T1000 (cell line): ENCODE results near the gene PCYT1B.
"Not testable (repeated sequence)": the region's sequence is repeated elsewhere in the genome, so short reads cannot be mapped to it uniquely, and the experiment has no call there.

Source experiments
- DNase-seq: peaks from one replicate; lab custom pipeline; 2025; ENCODE audit warnings: mixed read lengths; lab: John Stamatoyannopoulos, UW

Gene PCYT1B

GRCh38 chrX:24647257-24648058 is at the start of gene PCYT1B:
Gene PCYT1B (minus strand): TSS chrX:24647347. CDS start chrX:24647105, 242 bp downstream.
- DNase-seq: no peak

DNA sequence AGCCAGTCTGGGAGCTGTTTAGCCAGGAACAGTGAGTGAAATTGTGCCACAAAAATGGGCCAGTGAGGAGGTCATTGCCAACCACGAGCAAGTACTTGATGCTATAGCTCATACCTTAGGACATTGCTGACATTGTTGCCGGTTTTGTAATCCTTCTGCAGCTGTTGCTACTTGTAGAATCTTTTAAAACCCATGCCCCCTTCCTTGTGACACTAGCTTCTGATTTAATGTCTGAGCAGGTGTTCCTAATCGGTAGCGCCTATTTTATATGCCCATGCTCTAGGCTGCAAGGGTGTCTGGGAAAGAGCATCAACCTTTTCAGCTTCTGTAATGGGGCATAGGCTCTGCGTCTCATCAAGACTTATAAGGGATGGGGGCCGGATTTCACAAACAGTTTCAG is 49.1 kb upstream of the PCYT1B start:
- no peak for DNase-seq

DNA sequence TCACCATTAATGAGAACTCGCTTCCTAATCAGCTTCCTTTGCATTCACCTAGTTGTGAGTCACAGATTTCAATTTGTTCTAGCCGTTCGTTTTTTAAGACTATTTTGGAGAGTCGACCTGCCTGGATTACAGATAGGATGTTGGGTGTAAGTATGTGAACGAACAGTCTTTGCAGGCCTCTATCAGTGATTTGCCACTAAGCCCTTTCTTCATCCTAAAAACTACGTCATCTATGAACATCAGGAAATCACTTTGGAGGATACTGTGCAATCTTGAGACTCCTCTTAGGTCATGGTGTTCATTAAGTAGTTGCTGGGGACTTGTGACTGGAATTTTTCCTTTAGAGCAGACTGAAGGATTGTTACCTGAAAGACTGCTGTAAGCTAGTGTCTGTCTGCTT is 47.7 kb upstream of the PCYT1B start:
- DNase-seq: no peak

- peak; percentile 88 for DNase-seq
Measured at GRCh38 chrX:24693453-24694202, 46.5 kb upstream of the PCYT1B start, which contains the start of gene POLA1. Gene POLA1 (plus strand): TSS chrX:24693918. CDS start chrX:24693962, 44 bp downstream.

DNA sequence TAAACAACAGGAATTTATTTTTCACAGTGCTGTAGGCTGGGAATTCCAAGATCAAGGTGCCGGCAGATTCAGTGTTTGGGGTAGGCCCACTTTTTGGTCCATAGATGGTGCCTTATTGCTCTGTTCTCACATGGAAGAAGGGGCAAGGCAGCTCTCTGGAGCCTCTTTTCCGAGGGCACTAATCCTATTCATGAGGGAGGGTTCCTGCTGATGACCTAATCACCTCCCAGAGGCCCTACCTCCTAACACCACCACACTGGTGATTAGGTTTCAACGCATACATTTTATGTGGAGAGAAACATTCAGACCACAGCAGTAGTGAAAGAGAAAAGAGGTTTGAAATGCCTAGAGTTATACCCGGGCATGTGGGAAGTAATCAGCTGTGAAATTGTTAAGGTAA is 45.2 kb upstream of the PCYT1B start:
- DNase-seq: no peak

DNA sequence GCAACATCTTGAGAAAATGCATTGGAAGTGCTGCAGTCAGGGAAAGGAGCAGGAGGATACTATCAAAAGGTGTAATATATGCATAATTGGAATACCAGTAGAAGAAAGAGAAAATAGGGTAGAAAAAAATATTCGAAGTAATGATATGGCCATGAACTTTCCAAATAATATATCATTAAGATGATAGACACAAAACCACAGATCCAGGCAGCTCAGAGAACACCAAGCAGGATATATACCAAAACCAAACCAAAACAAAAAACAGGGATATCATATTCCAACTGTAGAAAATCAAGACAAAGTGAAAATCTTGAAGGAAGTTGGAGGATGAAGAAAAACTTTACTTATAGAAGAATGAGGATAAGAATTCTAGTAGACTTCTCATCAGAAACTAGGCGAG is 36.9 kb upstream of the PCYT1B start:
- DNase-seq: no peak

GRCh38 chrX:24682739-24683432 is 35.7 kb upstream of the PCYT1B start:
- DNase-seq: no peak

- DNase-seq: no peak
Measured at GRCh38 chrX:24676403-24677024, 29.4 kb upstream of the PCYT1B start.

GRCh38 chrX:24673424-24673823 is 26.3 kb upstream of the PCYT1B start:
- DNase-seq: no peak

DNA sequence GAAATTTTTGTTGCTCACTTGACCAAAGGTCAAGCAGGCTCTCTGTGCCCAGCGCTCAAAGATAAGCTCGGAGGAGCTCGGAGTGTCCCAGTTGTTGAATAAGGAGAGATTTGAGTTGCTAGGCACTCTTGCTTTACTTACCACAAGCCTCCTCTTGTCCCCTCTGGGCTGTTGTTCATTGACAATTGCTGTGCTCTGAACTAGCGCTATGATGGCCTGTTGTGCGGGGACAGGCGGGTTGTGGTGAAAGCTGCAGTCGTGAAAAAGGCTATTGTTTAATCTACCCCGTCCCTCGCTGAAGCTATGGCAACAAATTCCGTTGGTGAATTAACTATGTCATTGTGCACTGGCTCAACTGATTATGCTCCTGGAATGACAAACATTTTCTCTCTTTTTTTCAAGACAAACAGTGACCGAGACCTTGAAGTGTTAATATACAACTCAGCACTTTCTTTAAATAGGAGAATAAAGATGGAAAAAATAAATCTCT is 25.6 kb upstream of the PCYT1B start:
- no peak for DNase-seq

DNA sequence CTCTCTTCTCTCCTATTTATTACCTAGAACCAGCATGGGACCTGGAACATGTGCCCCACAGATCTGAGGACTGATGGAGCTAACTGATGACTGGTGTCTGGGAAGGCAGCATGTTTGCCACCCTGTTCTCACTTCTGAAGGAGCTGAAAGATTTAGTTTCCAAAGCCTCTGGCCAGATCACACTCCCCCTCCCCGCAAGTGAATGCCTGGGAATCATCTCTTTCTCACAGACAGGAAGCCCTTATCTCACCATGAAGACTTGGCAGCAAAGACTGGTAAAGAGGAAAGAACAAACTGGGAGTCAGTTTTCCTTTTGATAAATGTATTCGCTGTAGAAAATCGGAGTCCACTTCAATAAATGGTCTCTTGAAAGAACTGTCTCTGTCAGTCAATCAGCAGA is 21.0 kb upstream of the PCYT1B start:
- DNase-seq: no peak

DNA sequence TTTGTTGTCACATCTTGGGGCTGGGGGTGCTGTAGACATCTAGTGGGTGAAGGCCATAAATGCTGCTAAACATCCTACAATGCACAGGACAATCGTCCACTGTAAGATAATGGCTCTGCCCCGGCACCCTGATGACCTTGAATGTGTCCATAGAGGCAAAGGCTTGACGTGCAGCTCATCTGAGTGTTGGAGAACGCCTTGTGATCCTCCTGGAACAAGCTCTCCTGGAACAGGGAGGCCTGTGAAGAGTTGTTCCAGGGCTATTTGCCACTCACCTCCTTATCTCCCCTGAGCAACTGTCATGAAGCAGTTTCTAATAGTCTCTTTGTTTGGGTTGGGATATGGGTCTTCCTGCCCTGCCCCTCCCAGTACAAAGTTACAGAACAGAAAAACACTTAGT is 15.2 kb upstream of the PCYT1B start:
- DNase-seq: no peak

DNA sequence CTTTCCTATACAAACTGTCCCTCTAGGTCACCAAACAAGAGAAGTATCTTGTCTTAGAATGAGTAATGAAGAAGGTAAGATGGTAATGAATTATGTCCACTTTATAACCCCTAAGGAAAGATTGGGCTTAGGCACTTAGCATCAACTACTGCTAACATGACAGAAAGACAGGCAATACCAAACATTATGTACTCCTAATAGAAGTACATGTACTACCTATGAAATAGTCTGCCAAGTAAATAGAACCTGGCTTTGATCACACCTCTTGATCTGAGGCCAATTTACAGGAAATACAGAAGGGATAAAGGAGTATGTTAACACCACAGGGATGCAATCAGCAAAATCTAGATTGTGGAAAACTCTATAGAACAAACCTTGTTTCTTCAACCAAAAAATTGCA is 14.1 kb upstream of the PCYT1B start:
- no peak for DNase-seq

DNA sequence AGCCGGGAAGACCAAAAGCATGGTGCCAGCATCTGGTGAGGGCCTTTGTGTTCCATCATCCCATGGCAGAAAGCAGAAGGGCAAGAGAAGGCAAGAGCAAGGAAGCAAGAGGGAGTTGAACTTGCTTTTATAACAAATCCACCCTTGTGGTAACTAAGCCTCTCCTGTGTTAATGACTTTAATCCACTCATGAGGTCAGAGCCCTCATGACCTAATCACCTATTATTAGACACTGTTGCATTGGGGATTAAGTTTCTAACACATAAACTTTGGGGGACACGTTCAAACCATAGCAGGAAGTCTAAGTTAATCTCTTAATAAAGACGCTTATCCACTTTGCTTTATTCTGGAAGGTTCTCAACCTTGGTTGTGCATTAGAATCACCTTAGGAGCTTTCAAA is 12.5 kb upstream of the PCYT1B start:
- no peak for DNase-seq

DNA sequence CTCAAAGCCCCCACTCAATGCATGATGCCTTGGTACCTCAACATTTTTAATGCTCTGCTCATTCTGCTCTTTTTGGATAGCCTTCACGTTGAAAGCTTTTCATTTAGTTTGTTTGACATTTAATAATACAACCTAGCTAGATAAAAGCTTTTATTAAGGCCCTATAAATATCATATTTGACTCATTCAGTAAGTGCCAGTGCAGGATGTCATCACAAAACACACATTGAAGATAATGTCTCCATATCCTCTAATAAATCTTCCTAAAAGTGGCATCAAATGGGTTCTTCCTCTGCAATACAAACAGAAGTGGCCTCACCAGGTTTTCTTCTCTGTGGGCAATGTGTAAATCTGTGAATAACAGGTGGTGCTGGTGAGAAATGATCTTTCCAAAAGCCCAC is 12.0 kb upstream of the PCYT1B start:
- no peak for DNase-seq

DNA sequence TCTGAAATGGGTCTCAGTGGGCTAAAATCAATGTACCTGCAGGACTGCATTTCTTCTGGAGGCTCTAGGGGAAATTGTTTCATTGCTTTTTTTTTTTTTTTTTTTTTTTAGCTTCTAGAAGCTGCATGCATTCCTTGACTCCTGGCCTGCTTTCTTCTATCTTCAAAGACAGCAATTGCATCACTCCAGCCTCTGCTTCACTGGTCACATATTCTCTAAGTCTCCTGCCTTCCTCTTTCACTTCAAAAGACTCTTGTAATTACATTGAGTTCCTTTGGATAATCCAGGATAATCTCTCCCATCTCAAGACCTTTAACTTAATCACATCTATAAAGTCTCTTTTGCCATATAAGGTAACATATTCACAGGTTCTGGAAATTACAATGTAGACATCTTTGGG is 11.3 kb upstream of the PCYT1B start:
- no peak for DNase-seq

DNA sequence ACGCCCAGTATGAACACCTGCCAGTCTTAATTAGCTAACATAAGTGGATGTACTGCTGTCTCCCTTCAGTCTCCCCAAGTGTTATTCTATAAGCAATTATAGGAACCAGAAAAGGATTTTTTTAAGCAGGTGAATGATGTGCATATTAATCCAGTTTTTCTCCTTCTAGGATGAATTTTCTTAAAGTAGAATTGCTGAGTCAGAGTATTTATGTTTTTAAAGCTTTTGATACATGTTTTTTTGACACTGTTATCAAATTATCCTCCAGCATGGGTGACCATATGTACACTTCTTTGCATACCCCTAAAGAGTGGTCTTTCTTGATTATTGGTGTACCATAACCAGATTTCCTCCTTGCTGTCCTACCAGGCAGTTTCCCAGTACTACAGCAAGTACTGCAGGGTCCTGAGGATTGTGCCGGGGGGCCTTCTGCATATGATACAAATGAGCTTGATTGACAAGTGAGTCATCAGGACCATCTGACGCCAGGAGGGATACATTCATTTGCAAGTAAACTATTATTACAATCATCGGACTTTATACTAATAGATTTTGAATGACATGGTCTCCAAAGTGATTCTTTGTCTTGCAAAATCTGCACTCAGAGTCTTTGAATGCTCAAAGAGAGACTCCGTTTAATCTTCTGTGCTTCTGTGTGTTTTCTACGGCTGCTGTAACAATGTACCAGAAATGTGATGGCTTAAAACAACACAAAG is 10.7 kb upstream of the PCYT1B start:
- DNase-seq: no peak

DNA sequence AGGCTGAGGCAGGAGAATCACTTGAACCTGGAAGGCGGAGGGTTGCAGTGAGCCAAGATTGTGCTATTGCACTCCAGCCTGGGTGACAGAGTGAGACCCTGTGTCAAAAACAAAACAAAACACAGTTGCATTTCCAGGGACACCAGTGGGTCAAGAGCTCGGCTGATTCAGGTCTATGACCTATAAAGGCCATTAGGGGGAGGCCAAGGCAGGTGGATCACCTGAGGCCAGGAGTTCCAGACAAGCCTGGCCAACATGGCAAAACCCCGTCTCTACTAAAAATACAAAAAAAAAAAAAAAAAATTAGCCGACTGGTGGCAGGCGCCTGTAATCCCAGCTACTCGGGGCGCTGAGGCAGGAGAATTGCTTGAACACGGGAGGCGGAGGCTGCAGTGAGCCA is 8.5 kb upstream of the PCYT1B start:
- not testable (repeated sequence) for DNase-seq

DNA sequence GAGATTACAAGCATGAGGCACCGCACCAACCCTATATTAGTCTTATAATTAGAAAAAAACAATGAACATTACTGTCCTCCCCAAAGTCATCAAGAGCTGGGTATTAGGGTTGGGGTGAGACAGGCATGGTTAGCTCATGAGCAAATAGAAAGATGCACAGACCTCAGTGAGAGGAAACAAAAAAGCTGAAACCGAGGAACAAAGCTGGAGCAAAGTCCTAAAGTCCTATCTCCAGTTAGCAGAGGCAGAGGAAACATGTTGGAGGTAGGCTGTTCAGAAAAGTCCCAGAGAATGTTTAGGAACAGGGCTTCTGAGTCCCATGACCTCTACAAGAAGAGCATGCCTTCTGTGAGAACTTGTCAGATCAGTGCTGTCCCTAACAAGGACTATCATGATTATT is 4.6 kb upstream of the PCYT1B start:
- no peak for DNase-seq

- no peak for DNase-seq
Measured at GRCh38 chrX:24648495-24648894, 1.3 kb upstream of the PCYT1B start.

GRCh38 chrX:24646745-24647182 is 383 bp downstream of the PCYT1B start:
- no peak for DNase-seq
